OCI-LY7 (cell line): ENCODE results near the gene UBE4B. TPM values are rescaled to one million over a fixed set of nuclear protein-coding genes. Genes with fewer than 3 reads are reported as not detected.
A peak's percentile ranks its signal among the peaks of the same experiment; 100 is the strongest.

Experiments
- BruUV-seq: library from RNA; stranded (reverse); fragments of 400-500 nt; replicated peaks from 2 replicates; lab custom pipeline; 2021; lab: Mats Ljungman, UMichigan
- CTCF ChIA-PET: fragments of 300-600 bp; sonication (Branson Sonifier 250); formaldehyde crosslinking; loops from one replicate; lab custom pipeline; 2022; ENCODE audit warnings: antibody characterized with exemption; ENCODE audit not compliant: unreplicated experiment; lab: Charles Lee
- POLR2A ChIA-PET: fragments of 300-600 bp; sonication (Branson Sonifier 250); formaldehyde crosslinking; loops from one replicate; lab custom pipeline; 2022; ENCODE audit warnings: antibody characterized with exemption; lab: Charles Lee
- DNase-seq: peaks from one replicate; pipeline ENCODE4 v3.0.0-alpha.2; 2015; ENCODE audit warnings: low spot score
- H2AFZ ChIP-seq: fragments of 200-600 bp; sonication (generic), shearing (Covaris generic); 2 replicates; pipeline ENCODE4 v1.6.1; 2014; ENCODE audit warnings: mild to moderate bottlenecking, antibody characterized with exemption, low read length, moderate library complexity
- H3K27ac ChIP-seq: fragments of 200-600 bp; sonication (generic); 2 replicates; pipeline ENCODE4 v1.5.1; 2014; ENCODE audit warnings: mixed run types, low read depth, mild to moderate bottlenecking, moderate library complexity, low read length, inconsistent platforms; ENCODE audit not compliant: poor library complexity, severe bottlenecking
- H3K36me3 ChIP-seq: fragments of 200-600 bp; sonication (generic); 2 replicates; pipeline ENCODE4 v1.6.1; 2014; ENCODE audit warnings: mild to moderate bottlenecking, antibody characterized with exemption, low read length, moderate library complexity, mixed read lengths; ENCODE audit not compliant: insufficient read depth
- H3K4me1 ChIP-seq: fragments of 200-600 bp; sonication (generic); 2 replicates; pipeline ENCODE4 v1.5.1; 2014; ENCODE audit warnings: mild to moderate bottlenecking, low read length; ENCODE audit not compliant: insufficient read depth, poor library complexity, severe bottlenecking
- H3K4me2 ChIP-seq: fragments of 200-600 bp; sonication (generic); 2 replicates; pipeline ENCODE4 v1.6.1; 2014; ENCODE audit warnings: mild to moderate bottlenecking, low read length
- H3K4me3 ChIP-seq: fragments of 200-600 bp; sonication (generic); 2 replicates; pipeline ENCODE4 v1.5.1; 2014; ENCODE audit warnings: mild to moderate bottlenecking, low read depth, low read length; ENCODE audit not compliant: poor library complexity, severe bottlenecking
- H3K79me2 ChIP-seq: fragments of 200-600 bp; sonication (generic); 2 replicates; pipeline ENCODE4 v1.6.1; 2016; ENCODE audit warnings: low read depth, mild to moderate bottlenecking, low read length, moderate library complexity, mixed read lengths; ENCODE audit not compliant: insufficient read depth
- H3K9me2 ChIP-seq: fragments of 200-600 bp; sonication (generic); 2 replicates; pipeline ENCODE4 v1.6.1; 2016; ENCODE audit warnings: mild to moderate bottlenecking, low read length, mixed read lengths; ENCODE audit not compliant: insufficient read depth
- H3K9me3 ChIP-seq: fragments of 200-600 bp; sonication (generic); 2 replicates; pipeline ENCODE4 v1.6.1; 2014; ENCODE audit warnings: mild to moderate bottlenecking, mixed run types, low read length, mixed read lengths
- H4K20me1 ChIP-seq: fragments of 200-600 bp; sonication (generic); 2 replicates; pipeline ENCODE4 v1.6.1; 2014; ENCODE audit warnings: mild to moderate bottlenecking, antibody characterized with exemption, low read length, moderate library complexity, mixed read lengths; ENCODE audit not compliant: insufficient read depth
- CTCF ChIP-seq: fragments of 200-600 bp; sonication (generic); conservative IDR thresholded peaks from 2 replicates; pipeline ENCODE4 v1.5.1; 2014; ENCODE audit warnings: mild to moderate bottlenecking, antibody characterized with exemption, low read length, moderate library complexity, mixed read lengths
- EZH2phosphoT487 ChIP-seq: fragments of 200-600 bp; sonication (generic); IDR thresholded peaks from 2 replicates; pipeline ENCODE4 v1.6.1; 2018; ENCODE audit warnings: low read depth, borderline replicate concordance, mild to moderate bottlenecking, mixed run types, antibody characterized with exemption, low read length, moderate library complexity, mixed read lengths
- intact Hi-C: fragments of 100-400 bp; cut with micrococcal nuclease; formaldehyde crosslinking; loops from one replicate; pipeline ENCODE4 v1.10.0; 2022; ENCODE audit not compliant: unreplicated experiment
- total RNA-seq, 2 experiments: library from RNA; depleted of rRNA in 1 of 2; stranded (reverse); fragments of >200 nt in 1 of 2; shearing (Covaris generic) in 1 of 2; gene quantifications; 2 replicates each; pipeline ENCODE4 v1.2.3, GENCODE V29; 2014 to 2022

UBE4B gene
- total RNA-seq, 2 experiments from 2014 or later: 21.5 to 40.7 TPM

GRCh38 chr1:10210841-10211804 is 178.4 kb downstream of the UBE4B start:
- no TSS peak for BruUV-seq
- POLR2A ChIA-PET: interaction anchor here (0.6 kb wide), 1 partner anchor 1026 kb away, joined by 4 read pairs; no protein-coding TSS in a partner anchor
- H4K20me1 ChIP-seq: no peaks in the 10 kb centered on the region
- H3K79me2 ChIP-seq: no peaks in the 10 kb centered on the region
- H3K27ac ChIP-seq: no peak overlapping the region
- H3K4me3 ChIP-seq: peak overlapping the region; percentile 78
- H2AFZ ChIP-seq: peak overlapping the region; percentile 32; the same call in 1 of the 2 replicates
- intact Hi-C loops: loop anchor here (1.0 to 2.0 kb wide), 2 partner anchors 127 to 218 kb away; no protein-coding TSS in a partner anchor
- H3K36me3 ChIP-seq: no peaks in the 10 kb centered on the region
- TF ChIP-seq CTCF: no peak
- no peak for TF ChIP-seq EZH2phosphoT487
- H3K9me2 ChIP-seq: no peaks in the 10 kb centered on the region
- H3K9me3 ChIP-seq: no peaks in the 10 kb centered on the region
- peaks cover 11% of the 10 kb centered on the region for H3K4me1 ChIP-seq
- peak overlapping the region; percentile 47 for H3K4me2 ChIP-seq
- CTCF ChIA-PET: interaction anchor here (0.5 kb wide), 1 partner anchor 123 kb away, joined by 3 read pairs; no protein-coding TSS in a partner anchor
- DNase-seq: no peak

GRCh38 chr1:10211805-10212410 is 179.2 kb downstream of the UBE4B start:
- ChIA-PET CTCF (interaction anchor here (0.5 kb wide), 1 partner anchor 122 kb away, joined by 3 read pairs; no protein-coding TSS in a partner anchor), POLR2A (interaction anchor here (0.6 kb wide), 2 partner anchors 1026 to 1292 kb away, joined by 3 to 4 read pairs; no protein-coding TSS in a partner anchor)
- no peak for DNase-seq
- Histone ChIP-seq H3K79me2 (no peaks in the 10 kb centered on the region), H3K9me3 (no peaks in the 10 kb centered on the region), H2AFZ (no peak overlapping the region), H3K27ac (no peak overlapping the region), H3K9me2 (no peaks in the 10 kb centered on the region), H3K4me2 (no peak overlapping the region), H3K36me3 (no peaks in the 10 kb centered on the region), H3K4me1 (peaks cover 11% of the 10 kb centered on the region), H4K20me1 (no peaks in the 10 kb centered on the region), H3K4me3 (no peak overlapping the region)
- TF ChIP-seq EZH2phosphoT487 (no peak), CTCF (no peak)
- BruUV-seq: no TSS peak
- intact Hi-C loops: loop anchor here (2.0 kb wide), 1 partner anchor 217 kb away; no protein-coding TSS in a partner anchor
